Vagina (tissue), 2 donors: ENCODE data around the gene DHX34. TPM values are rescaled to one million over a fixed set of nuclear protein-coding genes. Genes with fewer than 3 reads are reported as not detected.

Experiments
- DNase-seq, 2 donors: peaks; one replicate each; pipeline ENCODE4 v3.0.0-alpha.2; 2017; ENCODE audit errors: extremely low spot score in 2 of 2
- H3K27ac ChIP-seq: fragments of 200-600 bp; sonication (generic); one replicate; pipeline ENCODE4 v1.5.1; 2019
- H3K27me3 ChIP-seq: fragments of 200-600 bp; sonication (generic); one replicate; pipeline ENCODE4 v1.5.1; 2019
- H3K36me3 ChIP-seq, 2 donors: fragments of 200-600 bp; sonication (generic); one replicate each; pipeline ENCODE4 v1.5.1; 2017 to 2019
- H3K4me1 ChIP-seq: fragments of 200-600 bp; sonication (generic); one replicate; pipeline ENCODE4 v1.5.1; 2019
- H3K4me3 ChIP-seq, 2 donors: fragments of 200-600 bp; sonication (generic); 1 replicate in 1 of 2; 2 replicates in 1 of 2; pipeline ENCODE4 v1.5.1; 2016 to 2019
- H3K9me3 ChIP-seq: fragments of 200-600 bp; sonication (generic); one replicate; pipeline ENCODE4 v1.5.1; 2019
- POLR2A ChIP-seq, 2 donors: fragments of 450-650 bp; IDR thresholded peaks; one replicate each; pipeline ENCODE4 v1.6.1; 2017; ENCODE audit warnings: antibody characterized with exemption in 2 of 2, mild to moderate bottlenecking in 2 of 2, moderate library complexity in 2 of 2
- POLR2AphosphoS5 ChIP-seq, 2 donors: sonication (generic); formaldehyde crosslinking; IDR thresholded peaks; one replicate each; pipeline ENCODE4 v1.9.0; 2017; ENCODE audit warnings: antibody characterized with exemption in 2 of 2, mild to moderate bottlenecking in 2 of 2, low read depth in 1 of 2; ENCODE audit not compliant: insufficient read depth in 1 of 2
- intact Hi-C: fragments of 100-400 bp; cut with DNase I; formaldehyde crosslinking; loops from one replicate; pipeline ENCODE4 v1.15.1; 2023
- total RNA-seq: library from RNA; depleted of rRNA; stranded (reverse); fragments of >200 nt; gene quantifications from one replicate; pipeline ENCODE4 v1.2.3, GENCODE V29; 2016
- TF ChIP-seq, protein P1 (sequence below), 3 experiments: fragments of 450-650 bp in 2 of 3; fragments of 200-600 bp in 1 of 3; sonication (generic) in 1 of 3; IDR thresholded peaks; one replicate each; pipeline ENCODE4 v1.5.1; 2017 to 2019; ENCODE audit warnings: antibody characterized with exemption in 3 of 3, mild to moderate bottlenecking in 2 of 3, moderate library complexity in 2 of 3

Gene DHX34
- total RNA-seq, 1 donor from 2014 or later = 15.2 TPM

DNA sequence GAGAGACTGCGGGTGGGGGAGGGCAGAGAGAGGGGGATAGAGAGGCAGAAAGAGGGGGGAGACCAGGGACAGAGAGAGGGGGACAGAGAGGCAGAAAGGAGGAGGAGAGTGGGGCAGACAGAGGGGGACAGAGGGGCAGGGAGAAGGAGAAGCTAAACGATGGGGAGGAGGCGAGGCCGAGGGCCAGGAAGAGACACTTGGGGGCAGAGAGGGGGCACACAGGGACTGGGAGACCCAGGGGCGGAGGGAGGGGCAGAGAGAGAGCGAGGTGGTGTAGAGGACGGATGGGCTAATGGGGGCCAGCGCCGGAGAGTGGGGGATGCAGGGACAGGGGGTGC is 69.5 kb downstream of the DHX34 start:
- H3K27me3 ChIP-seq = peaks cover 8% of the 10 kb centered on the region
- no peaks in the 10 kb centered on the region for H3K36me3 ChIP-seq
- peak overlapping the region; percentile 55 to 61 for H3K4me3 ChIP-seq
- no peak for DNase-seq
- H3K4me1 ChIP-seq = peaks cover 19% of the 10 kb centered on the region
- no peaks in the 10 kb centered on the region for H3K9me3 ChIP-seq
- intact Hi-C loops = no loop called here
- no peak for TF ChIP-seq POLR2A (IDR thresholded peaks at IDR 0.05)
- no peak for TF ChIP-seq POLR2AphosphoS5 (IDR thresholded peaks at IDR 0.05; ENCODE audit: insufficient read depth in 1 of 2, low read depth in 1 of 2)
- H3K27ac ChIP-seq = peak overlapping the region; percentile 57

- intact Hi-C loops = no loop called here
- no peak for DNase-seq
- peak within 1 kb of the TSS; percentile 55 to 61 for H3K4me3 ChIP-seq
- peak within 1 kb of the TSS; percentile 57 for H3K27ac ChIP-seq
- peaks cover 19% of the 10 kb centered on the region for H3K4me1 ChIP-seq
- no peaks in the 10 kb centered on the region for H3K9me3 ChIP-seq
- H3K27me3 ChIP-seq = peaks cover 8% of the 10 kb centered on the region
- TF ChIP-seq POLR2A (IDR thresholded peaks at IDR 0.05) (no peak), POLR2AphosphoS5 (IDR thresholded peaks at IDR 0.05; ENCODE audit: insufficient read depth in 1 of 2, low read depth in 1 of 2) (no peak)
- TF ChIP-seq, protein P1, sequence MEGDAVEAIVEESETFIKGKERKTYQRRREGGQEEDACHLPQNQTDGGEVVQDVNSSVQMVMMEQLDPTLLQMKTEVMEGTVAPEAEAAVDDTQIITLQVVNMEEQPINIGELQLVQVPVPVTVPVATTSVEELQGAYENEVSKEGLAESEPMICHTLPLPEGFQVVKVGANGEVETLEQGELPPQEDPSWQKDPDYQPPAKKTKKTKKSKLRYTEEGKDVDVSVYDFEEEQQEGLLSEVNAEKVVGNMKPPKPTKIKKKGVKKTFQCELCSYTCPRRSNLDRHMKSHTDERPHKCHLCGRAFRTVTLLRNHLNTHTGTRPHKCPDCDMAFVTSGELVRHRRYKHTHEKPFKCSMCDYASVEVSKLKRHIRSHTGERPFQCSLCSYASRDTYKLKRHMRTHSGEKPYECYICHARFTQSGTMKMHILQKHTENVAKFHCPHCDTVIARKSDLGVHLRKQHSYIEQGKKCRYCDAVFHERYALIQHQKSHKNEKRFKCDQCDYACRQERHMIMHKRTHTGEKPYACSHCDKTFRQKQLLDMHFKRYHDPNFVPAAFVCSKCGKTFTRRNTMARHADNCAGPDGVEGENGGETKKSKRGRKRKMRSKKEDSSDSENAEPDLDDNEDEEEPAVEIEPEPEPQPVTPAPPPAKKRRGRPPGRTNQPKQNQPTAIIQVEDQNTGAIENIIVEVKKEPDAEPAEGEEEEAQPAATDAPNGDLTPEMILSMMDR (IDR thresholded peaks at IDR 0.05) = no peak
- no peaks in the 10 kb centered on the region for H3K36me3 ChIP-seq
Observed at GRCh38 chr19:47419030-47419783, 70.1 kb downstream of the DHX34 start, which contains the start of gene MEIS3. Gene MEIS3, minus strand, starts transcription at chr19:47419527. Its CDS starts 446 bp downstream, at chr19:47419081.

GRCh38 chr19:47419789-47420188 is 70.7 kb downstream of the DHX34 start:
- intact Hi-C loops = loop anchor here (10.0 kb wide), 1 partner anchor 125 kb away; no protein-coding TSS in a partner anchor
- DNase-seq = no peak
- H3K27me3 ChIP-seq = peaks cover 11% of the 10 kb centered on the region
- H3K4me1 ChIP-seq = peaks cover 19% of the 10 kb centered on the region
- no peaks in the 10 kb centered on the region for H3K36me3 ChIP-seq
- no peak overlapping the region for H3K4me3 ChIP-seq
- H3K9me3 ChIP-seq = no peaks in the 10 kb centered on the region
- H3K27ac ChIP-seq = no peak overlapping the region
- TF ChIP-seq, protein P1 (IDR thresholded peaks at IDR 0.05) = no peak
- no peak for TF ChIP-seq POLR2A (IDR thresholded peaks at IDR 0.05)
- no peak for TF ChIP-seq POLR2AphosphoS5 (IDR thresholded peaks at IDR 0.05; ENCODE audit: insufficient read depth in 1 of 2, low read depth in 1 of 2)

GRCh38 chr19:47421244-47421786 is 72.2 kb downstream of the DHX34 start:
- intact Hi-C loops = loop anchor here (10.0 kb wide), 1 partner anchor 127 kb away; no protein-coding TSS in a partner anchor
- TF ChIP-seq POLR2AphosphoS5 (IDR thresholded peaks at IDR 0.05; ENCODE audit: insufficient read depth in 1 of 2, low read depth in 1 of 2) (no peak), POLR2A (IDR thresholded peaks at IDR 0.05) (no peak)
- TF ChIP-seq, protein P1 (IDR thresholded peaks at IDR 0.05) = no peak
- no peak for DNase-seq
- H3K4me3 ChIP-seq = no peak overlapping the region
- H3K27me3 ChIP-seq = peaks cover 11% of the 10 kb centered on the region
- no peaks in the 10 kb centered on the region for H3K9me3 ChIP-seq
- H3K4me1 ChIP-seq = peaks cover 19% of the 10 kb centered on the region
- H3K27ac ChIP-seq = no peak overlapping the region
- no peaks in the 10 kb centered on the region for H3K36me3 ChIP-seq

DNA sequence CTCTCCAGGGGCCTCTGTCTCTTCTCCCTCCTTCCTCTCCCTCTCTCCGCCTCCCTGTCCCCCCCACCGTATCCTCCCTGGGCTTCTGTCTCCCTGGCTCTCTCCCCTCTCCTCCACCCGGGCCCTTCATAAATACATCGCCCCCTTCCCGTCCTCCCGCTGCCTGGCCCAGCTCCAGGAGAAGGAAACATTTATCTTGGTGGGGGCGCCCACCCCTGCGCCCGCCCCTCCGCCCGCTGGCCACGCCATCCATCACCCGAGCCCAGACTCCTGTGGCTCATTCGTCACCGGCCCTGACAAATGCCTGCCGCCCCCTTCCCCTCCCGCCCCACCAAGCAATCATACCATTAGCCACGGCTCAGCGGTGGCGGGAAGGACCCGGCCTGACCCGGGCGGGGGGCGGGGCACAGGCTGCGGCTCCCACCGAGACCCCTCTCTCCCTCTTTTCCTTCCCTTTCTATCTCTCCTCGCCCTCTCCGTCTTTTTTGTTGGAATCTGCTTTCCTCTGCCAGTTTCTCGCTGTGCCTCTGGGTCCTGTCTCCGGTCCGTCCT is 72.8 kb downstream of the DHX34 start:
- Histone ChIP-seq H3K27me3 (peaks cover 11% of the 10 kb centered on the region), H3K4me3 (no peak overlapping the region), H3K4me1 (peaks cover 19% of the 10 kb centered on the region), H3K27ac (no peak overlapping the region), H3K9me3 (no peaks in the 10 kb centered on the region), H3K36me3 (no peaks in the 10 kb centered on the region)
- DNase-seq = no peak
- TF ChIP-seq, protein P1 (IDR thresholded peaks at IDR 0.05) = no peak
- TF ChIP-seq POLR2A (IDR thresholded peaks at IDR 0.05) (no peak), POLR2AphosphoS5 (IDR thresholded peaks at IDR 0.05; ENCODE audit: insufficient read depth in 1 of 2, low read depth in 1 of 2) (no peak)
- intact Hi-C loops = loop anchor here (10.0 kb wide), 1 partner anchor 127 kb away; no protein-coding TSS in a partner anchor
